A673 (cell line): ENCODE data around the gene TOR4A. TPM values are rescaled to one million over a fixed set of nuclear protein-coding genes. Genes with fewer than 3 reads are reported as not detected.

Source experiments
- BruUV-seq: library from RNA; stranded (reverse); fragments of 400-500 nt; replicated peaks from 2 replicates; lab custom pipeline; 2021; lab: Mats Ljungman, UMichigan
- CTCF ChIA-PET: fragments of 300-600 bp; sonication (Branson Sonifier 250); formaldehyde crosslinking; loops from one replicate; lab custom pipeline; 2022; ENCODE audit warnings: antibody characterized with exemption; lab: Charles Lee
- POLR2A ChIA-PET: fragments of 300-600 bp; sonication (Branson Sonifier 250); formaldehyde crosslinking; loops from one replicate; lab custom pipeline; 2022; ENCODE audit warnings: antibody characterized with exemption; ENCODE audit not compliant: low non-redundant PET; lab: Charles Lee
- DNase-seq: peaks from one replicate; pipeline ENCODE4 v3.0.0-alpha.2; 2015; ENCODE audit warnings: low spot score
- H3K27ac ChIP-seq: fragments of 200-600 bp; sonication (generic); 2 replicates; pipeline ENCODE4 v1.5.1; 2016; ENCODE audit warnings: mixed run types, low read depth, mild to moderate bottlenecking, mixed read lengths, antibody characterized with exemption, low read length; ENCODE audit not compliant: poor library complexity, severe bottlenecking
- H3K27me3 ChIP-seq: fragments of 200-600 bp; sonication (generic); replicated peaks from 2 replicates; pipeline ENCODE4 v1.6.1; 2017; ENCODE audit warnings: mixed run types, low read depth, mild to moderate bottlenecking, mixed read lengths, antibody characterized with exemption, low read length; ENCODE audit not compliant: insufficient read depth, poor library complexity
- H3K36me3 ChIP-seq: fragments of 200-600 bp; sonication (generic); 2 replicates; pipeline ENCODE4 v1.6.1; 2016; ENCODE audit warnings: mixed run types, mild to moderate bottlenecking, mixed read lengths, antibody characterized with exemption, low read length; ENCODE audit not compliant: insufficient read depth, poor library complexity, severe bottlenecking
- H3K4me1 ChIP-seq: fragments of 200-600 bp; sonication (generic); 2 replicates; pipeline ENCODE4 v1.6.1; 2017; ENCODE audit warnings: mixed run types, mild to moderate bottlenecking, mixed read lengths, antibody characterized with exemption, low read length; ENCODE audit not compliant: insufficient read depth, poor library complexity, severe bottlenecking
- H3K4me3 ChIP-seq: fragments of 200-600 bp; sonication (generic); 2 replicates; pipeline ENCODE4 v1.5.1; 2016; ENCODE audit warnings: low read depth, mixed run types, mild to moderate bottlenecking, mixed read lengths, low read length; ENCODE audit not compliant: poor library complexity, severe bottlenecking
- H3K9me3 ChIP-seq: fragments of 200-600 bp; sonication (generic); 2 replicates; pipeline ENCODE4 v1.6.1; 2016; ENCODE audit warnings: mixed run types, low read depth, mild to moderate bottlenecking, mixed read lengths, antibody characterized with exemption, low read length; ENCODE audit not compliant: poor library complexity, severe bottlenecking
- EZH2 ChIP-seq: fragments of 200-600 bp; sonication (generic); IDR thresholded peaks from 2 replicates; pipeline ENCODE4 v1.6.1; 2017; ENCODE audit warnings: borderline replicate concordance, low read depth, mild to moderate bottlenecking, mixed read lengths, antibody characterized with exemption, low read length; ENCODE audit not compliant: poor library complexity, severe bottlenecking
- intact Hi-C: fragments of 100-400 bp; cut with micrococcal nuclease; formaldehyde crosslinking; loops from one replicate; pipeline ENCODE4 v1.10.0; 2022; ENCODE audit not compliant: unreplicated experiment
- total RNA-seq: library from RNA; stranded (reverse); gene quantifications from 2 replicates; pipeline ENCODE4 v1.2.3, GENCODE V29; 2021
- TF ChIP-seq, protein P1 (sequence below): fragments of 300-800, 200-600 bp; sonication (generic); conservative IDR thresholded peaks from 2 replicates; pipeline ENCODE4 v1.5.1; 2017; ENCODE audit warnings: low read depth, mild to moderate bottlenecking, antibody characterized with exemption, low read length, moderate library complexity, mixed read lengths

Gene TOR4A
- total RNA-seq, 1 experiment from 2014 or later = 0.82 TPM

DNA sequence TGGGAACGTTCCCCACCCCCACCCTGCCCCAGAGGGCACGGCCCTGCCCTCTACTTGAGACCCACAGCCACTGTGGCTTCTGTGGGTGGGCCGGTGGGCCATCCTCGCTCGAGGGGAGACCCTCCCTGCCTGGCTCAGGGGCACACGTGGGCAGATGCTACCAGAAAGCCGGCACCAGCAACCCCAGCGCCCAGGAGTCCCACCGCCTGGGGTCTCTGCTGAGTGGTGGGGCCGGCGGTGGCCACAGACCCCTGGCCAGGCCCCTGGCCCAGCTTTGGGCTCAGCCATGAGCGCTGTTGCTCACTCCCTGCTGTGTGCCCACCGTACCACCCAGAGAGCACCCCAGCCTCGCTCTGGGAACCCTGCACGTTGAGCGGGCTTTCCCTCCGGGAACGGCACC, 41.1 kb downstream of the TOR4A start:
- Histone ChIP-seq H3K9me3 (no peaks in the 10 kb centered on the region), H3K4me3 (no peak overlapping the region), H3K4me1 (peaks cover 21% of the 10 kb centered on the region), H3K27ac (no peak overlapping the region), H3K36me3 (no peaks in the 10 kb centered on the region), H3K27me3 (no peaks in the 10 kb centered on the region)
- no peak for TF ChIP-seq EZH2
- TF ChIP-seq, protein P1, sequence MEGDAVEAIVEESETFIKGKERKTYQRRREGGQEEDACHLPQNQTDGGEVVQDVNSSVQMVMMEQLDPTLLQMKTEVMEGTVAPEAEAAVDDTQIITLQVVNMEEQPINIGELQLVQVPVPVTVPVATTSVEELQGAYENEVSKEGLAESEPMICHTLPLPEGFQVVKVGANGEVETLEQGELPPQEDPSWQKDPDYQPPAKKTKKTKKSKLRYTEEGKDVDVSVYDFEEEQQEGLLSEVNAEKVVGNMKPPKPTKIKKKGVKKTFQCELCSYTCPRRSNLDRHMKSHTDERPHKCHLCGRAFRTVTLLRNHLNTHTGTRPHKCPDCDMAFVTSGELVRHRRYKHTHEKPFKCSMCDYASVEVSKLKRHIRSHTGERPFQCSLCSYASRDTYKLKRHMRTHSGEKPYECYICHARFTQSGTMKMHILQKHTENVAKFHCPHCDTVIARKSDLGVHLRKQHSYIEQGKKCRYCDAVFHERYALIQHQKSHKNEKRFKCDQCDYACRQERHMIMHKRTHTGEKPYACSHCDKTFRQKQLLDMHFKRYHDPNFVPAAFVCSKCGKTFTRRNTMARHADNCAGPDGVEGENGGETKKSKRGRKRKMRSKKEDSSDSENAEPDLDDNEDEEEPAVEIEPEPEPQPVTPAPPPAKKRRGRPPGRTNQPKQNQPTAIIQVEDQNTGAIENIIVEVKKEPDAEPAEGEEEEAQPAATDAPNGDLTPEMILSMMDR = no peak
- DNase-seq = no peak
- POLR2A ChIA-PET = interaction anchor here (0.5 kb wide), 1 partner anchor 127 kb away, joined by 3 read pairs; no protein-coding TSS in a partner anchor
- intact Hi-C loops = no loop called here
- CTCF ChIA-PET = interaction anchor here (0.6 kb wide), 1 partner anchor 29 kb away, joined by 3 read pairs; no protein-coding TSS in a partner anchor
- no TSS peak for BruUV-seq

DNA sequence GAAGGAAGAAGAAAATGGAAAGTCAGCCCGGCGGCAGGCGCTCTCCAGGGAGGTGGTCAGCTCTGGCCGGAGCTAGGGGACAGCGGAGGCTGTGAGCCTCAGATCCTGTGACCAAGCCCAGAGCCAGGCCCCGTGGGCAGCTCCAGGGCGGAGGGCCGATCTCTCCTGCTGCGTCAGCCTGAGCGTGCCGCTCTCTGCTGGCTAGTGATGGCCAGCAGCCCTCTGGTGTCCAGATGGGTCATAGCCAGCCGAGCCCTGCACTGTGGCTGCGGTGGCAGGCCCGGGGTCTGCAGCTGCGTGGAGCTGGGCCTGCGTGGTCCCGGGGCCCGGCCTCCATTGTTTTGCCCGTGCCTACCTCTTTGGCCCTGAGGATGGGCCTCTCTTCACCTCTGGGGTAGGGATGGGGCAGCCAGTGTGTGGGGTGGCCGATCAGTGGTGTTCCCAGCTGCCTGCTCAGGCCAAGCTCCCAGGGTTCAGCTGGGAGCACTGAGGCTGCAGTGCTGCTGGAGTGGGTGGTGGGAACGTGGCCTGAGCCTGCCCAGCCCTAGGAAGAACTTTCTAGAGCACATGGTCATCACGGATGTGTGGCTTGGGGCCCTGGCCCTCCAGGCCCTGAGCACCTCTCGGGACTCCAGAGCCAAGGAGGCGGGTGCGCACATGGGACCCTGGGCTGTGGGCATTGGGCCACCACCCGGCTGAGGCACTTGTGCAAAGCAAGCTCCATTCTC, 41.6 kb downstream of the TOR4A start:
- POLR2A ChIA-PET = no interaction called here
- CTCF ChIA-PET = no interaction called here

DNA sequence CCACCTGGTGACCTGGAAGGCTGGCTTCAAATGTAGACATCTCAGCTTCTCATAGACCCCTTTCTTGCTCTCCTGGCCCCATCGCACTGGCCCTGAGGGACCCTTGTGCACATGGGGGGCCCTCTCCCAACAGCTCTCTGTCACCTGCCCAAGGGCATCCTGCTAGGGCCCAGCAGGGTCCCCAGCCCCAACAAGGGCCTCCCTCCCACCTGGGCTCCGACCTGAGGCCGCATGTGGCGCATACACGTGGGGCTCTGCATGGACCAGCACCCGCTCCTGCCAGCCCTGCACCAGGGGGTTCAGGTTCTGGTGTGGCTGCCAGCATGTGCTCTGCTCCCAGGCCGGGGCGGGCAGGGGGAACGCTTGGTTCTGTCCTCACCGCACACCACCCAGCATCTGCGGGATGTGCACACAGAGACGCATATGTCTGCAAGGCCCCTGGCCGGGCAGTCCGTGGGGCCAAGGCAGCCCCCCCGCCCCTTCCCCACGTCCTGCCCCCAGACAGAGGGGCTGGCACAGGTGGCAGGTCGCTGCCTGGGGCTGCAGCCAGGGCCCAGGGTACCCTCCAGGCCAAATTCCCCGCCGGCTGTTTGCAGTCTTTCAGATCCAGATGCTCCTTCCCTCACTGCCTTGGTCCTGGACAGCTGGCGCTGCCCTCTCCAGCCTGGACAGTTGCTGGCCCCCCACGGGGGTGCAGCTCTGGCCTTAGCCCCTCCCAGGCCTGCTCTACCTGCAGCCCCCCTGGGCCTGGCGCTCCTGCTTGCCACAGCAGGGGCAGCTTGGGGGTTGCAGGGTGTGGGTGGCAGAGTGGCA, 42.4 kb downstream of the TOR4A start:
- intact Hi-C loops = no loop called here
- DNase-seq = no peak
- CTCF ChIA-PET = no interaction called here

More for the DNA sequence above, 41.6 kb downstream of the TOR4A start:
- DNase-seq = no peak
- BruUV-seq = no TSS peak
- no peaks in the 10 kb centered on the region for H3K9me3 ChIP-seq
- no peaks in the 10 kb centered on the region for H3K27me3 ChIP-seq
- H3K27ac ChIP-seq = no peak overlapping the region
- no peak overlapping the region for H3K4me3 ChIP-seq
- intact Hi-C loops = no loop called here
- TF ChIP-seq, protein P1 = no peak
- no peak for TF ChIP-seq EZH2
- no peaks in the 10 kb centered on the region for H3K36me3 ChIP-seq
- peaks cover 21% of the 10 kb centered on the region for H3K4me1 ChIP-seq

More for the DNA sequence above, 42.4 kb downstream of the TOR4A start:
- no TSS peak for BruUV-seq
- POLR2A ChIA-PET = no interaction called here
- Histone ChIP-seq H3K27me3 (no peaks in the 10 kb centered on the region), H3K9me3 (no peaks in the 10 kb centered on the region), H3K36me3 (no peaks in the 10 kb centered on the region), H3K4me1 (peaks cover 21% of the 10 kb centered on the region), H3K4me3 (no peak overlapping the region), H3K27ac (no peak overlapping the region)
- no peak for TF ChIP-seq EZH2
- TF ChIP-seq, protein P1 = no peak
